DOHH2 (cell line): ENCODE data around the gene RNF111.

Source experiments
- EZH2phosphoT487 ChIP-seq: fragments of 200-600 bp; sonication (generic); IDR thresholded peaks from 2 replicates; pipeline ENCODE4 v1.6.1; 2017; ENCODE audit warnings: borderline replicate concordance, mild to moderate bottlenecking, antibody characterized with exemption, low read length, moderate library complexity, mixed read lengths
- TF ChIP-seq, protein P1 (sequence below): fragments of 200-600 bp; sonication (generic); IDR thresholded peaks from one replicate; pipeline ENCODE4 v1.5.1; 2014; ENCODE audit warnings: antibody characterized with exemption, mild to moderate bottlenecking, low read depth, low read length; ENCODE audit not compliant: poor library complexity, severe bottlenecking

DNA sequence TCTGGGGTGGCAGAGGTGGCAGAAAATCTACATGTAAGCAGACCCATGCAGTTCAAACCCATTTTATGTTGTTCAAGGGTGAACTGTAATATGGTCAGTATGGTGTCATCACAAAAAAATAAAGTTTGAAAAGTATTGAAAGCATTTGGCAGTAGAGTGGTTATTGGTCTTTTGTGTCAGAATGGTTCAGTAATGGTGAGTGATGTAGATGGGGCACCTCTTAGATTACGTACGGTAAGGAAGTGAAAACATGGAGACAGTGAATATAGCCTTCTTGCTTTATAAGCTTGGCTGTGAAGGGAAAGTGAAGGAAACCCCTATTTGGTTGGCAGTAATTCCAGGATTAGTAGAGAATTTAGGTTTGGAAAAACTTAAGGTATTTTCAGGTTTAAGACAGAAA is 100.3 kb downstream of the RNF111 start:
- TF ChIP-seq, protein P1, sequence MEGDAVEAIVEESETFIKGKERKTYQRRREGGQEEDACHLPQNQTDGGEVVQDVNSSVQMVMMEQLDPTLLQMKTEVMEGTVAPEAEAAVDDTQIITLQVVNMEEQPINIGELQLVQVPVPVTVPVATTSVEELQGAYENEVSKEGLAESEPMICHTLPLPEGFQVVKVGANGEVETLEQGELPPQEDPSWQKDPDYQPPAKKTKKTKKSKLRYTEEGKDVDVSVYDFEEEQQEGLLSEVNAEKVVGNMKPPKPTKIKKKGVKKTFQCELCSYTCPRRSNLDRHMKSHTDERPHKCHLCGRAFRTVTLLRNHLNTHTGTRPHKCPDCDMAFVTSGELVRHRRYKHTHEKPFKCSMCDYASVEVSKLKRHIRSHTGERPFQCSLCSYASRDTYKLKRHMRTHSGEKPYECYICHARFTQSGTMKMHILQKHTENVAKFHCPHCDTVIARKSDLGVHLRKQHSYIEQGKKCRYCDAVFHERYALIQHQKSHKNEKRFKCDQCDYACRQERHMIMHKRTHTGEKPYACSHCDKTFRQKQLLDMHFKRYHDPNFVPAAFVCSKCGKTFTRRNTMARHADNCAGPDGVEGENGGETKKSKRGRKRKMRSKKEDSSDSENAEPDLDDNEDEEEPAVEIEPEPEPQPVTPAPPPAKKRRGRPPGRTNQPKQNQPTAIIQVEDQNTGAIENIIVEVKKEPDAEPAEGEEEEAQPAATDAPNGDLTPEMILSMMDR, result no peak
- TF ChIP-seq EZH2phosphoT487, result no peak
